Measurements from ENCODE around the gene GSE1. TPM values are rescaled to one million over a fixed set of nuclear protein-coding genes. Genes with fewer than 3 reads are reported as not detected.

GSE1 gene
- total and polyA plus RNA-seq, 9 of the 15 experiments (the other 6 are each of a cell fraction or from before 2014, with no cell fraction given) = 12.2 to 244 (median 57.9) TPM

DNA sequence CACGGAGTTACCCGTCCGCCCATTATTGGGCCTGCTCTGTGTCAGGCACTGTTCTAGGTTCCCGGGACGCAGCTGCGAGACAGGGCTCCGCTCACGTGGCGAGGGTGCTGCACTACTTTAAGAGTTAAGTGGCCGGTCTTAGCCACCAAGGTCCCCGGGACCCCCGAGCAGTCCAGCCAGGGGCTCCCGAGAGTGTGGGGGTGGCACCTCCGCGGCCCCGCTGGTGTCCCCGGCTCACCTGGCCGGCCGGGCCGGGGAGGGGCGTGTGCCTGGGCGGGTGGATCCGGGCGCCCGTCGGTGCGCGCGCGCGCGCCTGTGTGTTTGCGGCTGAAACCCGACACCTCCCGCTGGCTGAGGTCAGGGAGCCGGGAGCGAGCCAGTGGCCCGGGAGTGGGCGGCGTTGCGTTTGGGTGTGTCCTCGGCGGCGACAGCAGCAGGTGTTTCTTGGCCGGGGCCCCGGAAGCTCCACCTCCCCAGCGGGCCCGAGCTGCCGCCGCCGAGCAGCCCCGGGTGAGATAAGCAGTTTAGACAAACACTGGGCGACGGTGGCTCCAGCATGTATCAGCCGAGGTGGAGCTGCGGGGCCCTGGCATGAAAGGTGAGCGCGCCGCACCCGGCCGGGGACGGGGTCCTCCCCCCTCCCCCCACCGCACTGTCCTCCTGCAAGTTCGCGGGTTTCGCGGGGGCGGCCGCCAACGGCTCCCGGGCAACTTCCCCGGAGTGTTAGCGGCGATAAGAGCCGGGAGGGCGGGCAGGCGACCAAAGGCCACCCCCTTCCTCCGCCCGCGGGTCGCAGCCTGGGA is at the start of gene GSE1 (continued):
- TF ChIP-seq, protein P1, sequence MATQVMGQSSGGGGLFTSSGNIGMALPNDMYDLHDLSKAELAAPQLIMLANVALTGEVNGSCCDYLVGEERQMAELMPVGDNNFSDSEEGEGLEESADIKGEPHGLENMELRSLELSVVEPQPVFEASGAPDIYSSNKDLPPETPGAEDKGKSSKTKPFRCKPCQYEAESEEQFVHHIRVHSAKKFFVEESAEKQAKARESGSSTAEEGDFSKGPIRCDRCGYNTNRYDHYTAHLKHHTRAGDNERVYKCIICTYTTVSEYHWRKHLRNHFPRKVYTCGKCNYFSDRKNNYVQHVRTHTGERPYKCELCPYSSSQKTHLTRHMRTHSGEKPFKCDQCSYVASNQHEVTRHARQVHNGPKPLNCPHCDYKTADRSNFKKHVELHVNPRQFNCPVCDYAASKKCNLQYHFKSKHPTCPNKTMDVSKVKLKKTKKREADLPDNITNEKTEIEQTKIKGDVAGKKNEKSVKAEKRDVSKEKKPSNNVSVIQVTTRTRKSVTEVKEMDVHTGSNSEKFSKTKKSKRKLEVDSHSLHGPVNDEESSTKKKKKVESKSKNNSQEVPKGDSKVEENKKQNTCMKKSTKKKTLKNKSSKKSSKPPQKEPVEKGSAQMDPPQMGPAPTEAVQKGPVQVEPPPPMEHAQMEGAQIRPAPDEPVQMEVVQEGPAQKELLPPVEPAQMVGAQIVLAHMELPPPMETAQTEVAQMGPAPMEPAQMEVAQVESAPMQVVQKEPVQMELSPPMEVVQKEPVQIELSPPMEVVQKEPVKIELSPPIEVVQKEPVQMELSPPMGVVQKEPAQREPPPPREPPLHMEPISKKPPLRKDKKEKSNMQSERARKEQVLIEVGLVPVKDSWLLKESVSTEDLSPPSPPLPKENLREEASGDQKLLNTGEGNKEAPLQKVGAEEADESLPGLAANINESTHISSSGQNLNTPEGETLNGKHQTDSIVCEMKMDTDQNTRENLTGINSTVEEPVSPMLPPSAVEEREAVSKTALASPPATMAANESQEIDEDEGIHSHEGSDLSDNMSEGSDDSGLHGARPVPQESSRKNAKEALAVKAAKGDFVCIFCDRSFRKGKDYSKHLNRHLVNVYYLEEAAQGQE (IDR thresholded peaks at IDR 0.05; ENCODE audit: borderline replicate concordance) = peak; percentile 18
- TF ChIP-seq, protein P1 (CRISPR knock-in tag; IDR thresholded peaks at IDR 0.05; ENCODE audit: low read depth) = peak; percentile 71; the same call in 1 of the 2 replicates
- TF ChIP-seq ETV1 (tag; conservative IDR thresholded peaks at IDR 0.05; ENCODE audit: low read depth) (peak; percentile 77), YY1 (IDR thresholded peaks at IDR 0.05; ENCODE audit: borderline replicate concordance in 1 of 3, control insufficient read depth in 1 of 3, extremely low read depth in 1 of 3, insufficient read depth in 3 of 3, insufficient read length in 1 of 3, insufficient replicate concordance in 2 of 3, low read depth in 1 of 3, low read length in 2 of 3) (peak in 1 of 3 experiments; percentile 27), SMARCE1 (IDR thresholded peaks at IDR 0.05) (peak; percentile 91), NFXL1 (CRISPR knock-in tag; IDR thresholded peaks at IDR 0.05) (no peak), TAF1 (IDR thresholded peaks at IDR 0.05; ENCODE audit: control insufficient read depth, extremely low read depth, insufficient read depth, low read length, severe bottlenecking) (peak; percentile 67), NFIX (CRISPR knock-in tag; IDR thresholded peaks at IDR 0.05; ENCODE audit: low read depth) (no peak), PYGO2 (tag; IDR thresholded peaks at IDR 0.05) (no peak), BRD4 (IDR thresholded peaks at IDR 0.05) (peak; percentile 80), FOXK1 (CRISPR knock-in tag; IDR thresholded peaks at IDR 0.05; ENCODE audit: borderline replicate concordance) (no peak), PPARD (CRISPR knock-in tag; IDR thresholded peaks at IDR 0.05) (no peak), TRIM28 (IDR thresholded peaks at IDR 0.05) (no peak), RNF2 (IDR thresholded peaks at IDR 0.05) (peak; percentile 98), ZBTB11 (CRISPR knock-in tag; IDR thresholded peaks at IDR 0.05) (peak in 2 of 3 experiments; percentile 21 to 76; a peak in 1 of 6 replicates), DNMT1 (IDR thresholded peaks at IDR 0.05) (no peak)
